HEK293T (cell line): ENCODE results near the gene FRMD8.

Source experiments
- ARNT ChIP-seq: fragments of 450-650 bp; IDR thresholded peaks from 2 replicates; pipeline ENCODE4 v1.6.1; 2017; ENCODE audit warnings: mild to moderate bottlenecking
- BHLHE40 ChIP-seq: fragments of 450-650 bp; IDR thresholded peaks from 2 replicates; pipeline ENCODE4 v1.6.1; 2016; ENCODE audit warnings: mild to moderate bottlenecking, moderate library complexity, borderline replicate concordance
- CTBP1 ChIP-seq: fragments of 450-650 bp; IDR thresholded peaks from 2 replicates; pipeline ENCODE4 v1.6.1; 2016; ENCODE audit warnings: borderline replicate concordance
- FOXA1 ChIP-seq: fragments of 450-650 bp; IDR thresholded peaks from 2 replicates; pipeline ENCODE4 v1.6.1; 2016; ENCODE audit warnings: mild to moderate bottlenecking
- FOXK2 ChIP-seq: fragments of 450-650 bp; IDR thresholded peaks from 2 replicates; pipeline ENCODE4 v1.6.1; 2016; ENCODE audit warnings: mild to moderate bottlenecking
- FOXM1 ChIP-seq: fragments of 450-650 bp; IDR thresholded peaks from 2 replicates; pipeline ENCODE4 v1.6.1; 2017; ENCODE audit warnings: mild to moderate bottlenecking, borderline replicate concordance
- L3MBTL2 ChIP-seq: fragments of 450-650 bp; conservative IDR thresholded peaks from 2 replicates; pipeline ENCODE4 v1.6.1; 2016; ENCODE audit warnings: mild to moderate bottlenecking
- SP1 ChIP-seq: fragments of 450-650 bp; IDR thresholded peaks from 2 replicates; pipeline ENCODE4 v1.6.1; 2017
- TARDBP ChIP-seq: fragments of 450-650 bp; IDR thresholded peaks from 2 replicates; pipeline ENCODE4 v1.6.1; 2016
- TF ChIP-seq, protein P1 (sequence below): fragments of 450-650 bp; IDR thresholded peaks from 2 replicates; pipeline ENCODE4 v1.6.1; 2016

- TF ChIP-seq, protein P1, sequence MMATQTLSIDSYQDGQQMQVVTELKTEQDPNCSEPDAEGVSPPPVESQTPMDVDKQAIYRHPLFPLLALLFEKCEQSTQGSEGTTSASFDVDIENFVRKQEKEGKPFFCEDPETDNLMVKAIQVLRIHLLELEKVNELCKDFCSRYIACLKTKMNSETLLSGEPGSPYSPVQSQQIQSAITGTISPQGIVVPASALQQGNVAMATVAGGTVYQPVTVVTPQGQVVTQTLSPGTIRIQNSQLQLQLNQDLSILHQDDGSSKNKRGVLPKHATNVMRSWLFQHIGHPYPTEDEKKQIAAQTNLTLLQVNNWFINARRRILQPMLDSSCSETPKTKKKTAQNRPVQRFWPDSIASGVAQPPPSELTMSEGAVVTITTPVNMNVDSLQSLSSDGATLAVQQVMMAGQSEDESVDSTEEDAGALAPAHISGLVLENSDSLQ: no peak
- TF ChIP-seq FOXM1: no peak
- TF ChIP-seq FOXA1: no peak
- TF ChIP-seq FOXK2: no peak
- TF ChIP-seq BHLHE40: no peak
- TF ChIP-seq CTBP1: no peak
- no peak for TF ChIP-seq L3MBTL2
- TF ChIP-seq TARDBP: no peak
- no peak for TF ChIP-seq SP1
- TF ChIP-seq ARNT: no peak
Measured at GRCh38 chr11:65353900-65354264, 32.6 kb upstream of the FRMD8 start.
